NK-92 treated with Interleukin-12 subunit alpha and Interleukin-12 subunit beta, amount 100 ng/mL, for 24 hours (cell line): ENCODE measurements around the gene PBOV1.

Experiments
- DNase-seq: peaks from one replicate; lab custom pipeline; 2025; lab: John Stamatoyannopoulos, UW

PBOV1 gene

DNA sequence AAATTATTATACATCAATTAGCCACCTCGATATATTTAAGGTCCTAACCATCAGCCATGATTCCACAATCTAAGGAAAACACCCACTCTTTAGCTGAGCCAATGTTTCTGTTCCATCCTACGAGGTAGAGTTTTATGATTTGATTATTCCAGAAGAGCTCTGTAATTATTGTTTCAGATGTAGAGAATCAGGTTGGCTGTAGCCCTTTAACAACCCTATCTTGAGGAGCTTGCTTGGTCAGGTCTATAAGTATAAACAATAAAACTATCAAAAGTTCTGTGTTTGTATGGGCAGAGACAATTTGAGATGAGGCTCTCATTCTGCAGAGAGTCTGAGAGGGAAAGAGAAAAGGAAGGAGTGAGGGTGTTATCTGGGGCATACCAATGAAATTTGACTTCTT, at the start of gene PBOV1:
PBOV1 (minus strand) TSS at position 43 of the 400 bp plus-strand sequence. CDS start 96 bp downstream, outside the sequence.
- no peak for DNase-seq

DNA sequence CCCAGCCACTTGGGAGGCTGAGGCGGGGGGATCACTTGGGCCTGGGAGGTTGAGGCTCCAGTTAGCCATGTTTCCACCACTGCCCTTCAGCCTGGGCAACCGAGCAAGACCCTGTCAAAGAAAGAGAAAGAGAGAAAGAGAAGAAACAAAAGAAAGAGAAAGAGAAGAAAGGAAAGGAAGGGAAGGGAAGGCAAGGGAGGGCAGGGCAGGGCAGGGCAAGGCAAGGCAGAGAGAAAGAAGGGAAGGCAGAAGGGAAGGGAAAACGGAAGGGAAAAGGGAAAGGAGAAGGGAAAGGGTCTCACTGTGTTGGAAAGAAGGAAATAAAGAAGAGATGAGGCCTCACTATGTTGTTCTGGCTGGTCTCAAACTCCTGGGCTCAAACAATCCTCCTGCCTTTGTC, 47.8 kb upstream of the PBOV1 start:
- DNase-seq, result no peak

DNA sequence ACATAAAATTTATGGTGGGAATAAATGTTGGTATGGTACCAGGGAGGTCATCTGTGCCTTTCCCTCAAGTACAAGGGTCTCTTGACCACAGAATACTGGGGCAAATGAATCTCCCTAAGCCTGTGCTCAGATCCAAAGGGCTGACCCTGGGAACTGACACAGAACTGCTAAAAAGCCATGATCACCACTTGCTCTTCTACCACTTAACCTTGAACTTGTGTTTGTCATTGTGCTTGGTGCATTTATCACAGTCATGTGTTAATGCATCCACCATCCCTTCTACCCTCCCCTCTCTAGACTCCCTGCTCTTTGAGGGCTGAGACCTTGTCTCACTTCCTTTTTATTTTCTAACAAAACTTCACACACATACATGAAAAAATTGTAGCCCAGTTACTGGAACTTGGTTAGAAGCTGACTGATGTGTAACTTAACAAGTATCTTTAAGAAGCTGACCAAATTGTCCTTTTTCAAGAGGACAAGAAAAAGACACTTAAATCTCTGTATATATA, 46.1 kb upstream of the PBOV1 start:
- DNase-seq, result no peak

DNA sequence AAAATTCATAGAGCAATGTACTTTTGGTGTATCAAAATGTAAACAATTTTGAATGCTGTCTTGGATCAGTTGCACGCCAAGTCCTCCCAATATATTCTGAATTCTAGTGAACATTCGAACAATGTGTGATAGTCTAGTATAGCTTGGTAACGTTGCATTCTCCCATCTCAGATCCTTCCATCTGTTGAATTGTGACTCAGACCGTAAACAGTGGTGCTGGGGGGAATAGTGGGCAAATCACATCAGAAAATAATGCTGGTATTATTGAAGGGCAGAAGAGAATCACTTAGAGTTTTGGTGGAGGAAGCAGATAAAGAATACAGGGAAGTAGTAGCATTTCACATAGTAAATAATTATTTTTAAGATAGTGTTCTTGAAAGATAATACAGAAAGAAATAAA, 45.7 kb upstream of the PBOV1 start:
- DNase-seq, result no peak

DNA sequence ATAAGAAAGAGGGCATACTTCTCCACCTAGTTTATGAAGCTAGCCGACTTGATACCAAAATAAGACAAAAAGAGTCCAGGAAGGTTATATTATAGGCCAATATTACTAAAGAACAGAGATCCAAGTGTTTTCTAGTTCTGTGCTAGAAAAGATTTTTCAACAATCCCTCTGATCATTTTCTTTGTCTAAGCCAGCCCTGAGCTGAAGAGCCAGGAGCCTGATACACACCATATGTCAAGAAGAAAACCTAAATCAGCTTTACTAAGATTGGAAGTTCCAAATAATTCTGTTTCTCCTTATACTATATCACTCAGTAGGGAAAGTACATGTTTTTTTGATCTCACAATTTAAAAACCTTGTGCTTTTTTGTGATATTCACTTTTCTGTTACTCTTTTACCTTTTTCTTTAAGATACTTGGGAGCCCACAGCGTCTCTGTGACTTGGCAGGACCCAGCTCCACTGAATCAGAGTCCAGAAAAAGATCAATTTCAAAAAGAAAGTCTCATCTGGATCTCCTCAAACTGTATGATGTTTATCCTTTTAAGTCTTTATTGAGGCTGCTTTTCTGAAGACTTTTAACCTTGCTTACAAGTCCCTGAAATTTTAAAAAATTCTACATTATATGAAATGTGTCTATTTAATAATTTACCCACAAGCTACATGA, 43.0 kb upstream of the PBOV1 start:
- DNase-seq, result no peak

DNA sequence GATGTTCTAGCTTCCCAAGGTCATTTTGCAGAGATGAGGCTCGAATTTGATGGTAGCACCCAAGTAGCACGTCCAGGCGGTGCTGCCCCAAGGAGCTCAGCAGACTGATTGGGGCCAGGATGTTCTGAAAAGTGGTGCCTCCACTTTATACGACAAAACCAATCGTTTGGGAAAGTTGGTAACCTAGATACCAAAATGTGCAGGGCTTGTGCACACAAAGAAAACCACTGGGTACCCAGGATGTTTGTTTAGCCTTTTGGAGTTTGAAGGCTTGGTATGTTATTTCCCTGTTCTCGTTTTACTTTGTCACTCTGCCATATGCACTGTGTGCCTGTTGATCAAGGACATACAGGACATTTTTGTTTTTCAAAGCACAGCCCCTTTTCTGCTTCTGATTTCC, 40.7 kb upstream of the PBOV1 start:
- no peak for DNase-seq

DNA sequence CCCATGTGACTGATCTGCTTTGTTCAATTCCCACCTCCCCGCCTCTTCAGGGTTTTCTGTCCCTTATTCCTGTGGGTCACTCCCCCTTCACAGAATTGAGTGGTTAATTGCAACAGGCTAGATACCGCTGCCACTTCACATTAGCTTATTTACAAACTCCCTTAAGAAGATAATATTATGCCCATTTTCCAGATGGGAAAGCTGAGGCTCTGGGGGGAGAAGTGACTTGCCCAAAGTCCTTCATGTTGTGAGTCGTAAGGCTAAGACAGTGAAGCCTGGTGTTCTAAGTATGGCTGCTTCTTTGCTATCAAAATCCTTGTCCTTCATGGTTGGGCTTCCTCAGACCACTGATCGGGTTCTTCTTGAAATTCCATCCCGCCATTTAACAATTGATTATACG, 39.9 kb upstream of the PBOV1 start:
- no peak for DNase-seq

DNA sequence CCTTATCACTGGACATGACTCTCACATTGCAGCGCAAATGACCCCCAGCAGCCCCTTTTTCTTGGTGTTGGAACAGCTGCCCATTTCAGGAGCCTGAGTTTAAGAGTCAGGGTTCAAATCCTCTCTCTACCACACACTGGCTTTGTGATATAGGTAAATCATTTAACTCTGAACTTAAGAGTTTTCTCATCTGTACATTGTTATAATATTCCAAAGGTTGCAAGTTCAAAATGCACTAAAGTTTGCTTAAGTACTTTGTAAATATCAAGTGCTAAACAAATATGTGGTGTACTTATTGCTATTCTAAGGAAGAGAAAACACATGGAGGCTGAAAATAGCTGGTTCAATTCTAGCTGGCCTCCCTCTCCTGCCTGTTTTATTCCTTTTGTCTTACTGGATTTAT, 39.3 kb upstream of the PBOV1 start:
- no peak for DNase-seq

DNA sequence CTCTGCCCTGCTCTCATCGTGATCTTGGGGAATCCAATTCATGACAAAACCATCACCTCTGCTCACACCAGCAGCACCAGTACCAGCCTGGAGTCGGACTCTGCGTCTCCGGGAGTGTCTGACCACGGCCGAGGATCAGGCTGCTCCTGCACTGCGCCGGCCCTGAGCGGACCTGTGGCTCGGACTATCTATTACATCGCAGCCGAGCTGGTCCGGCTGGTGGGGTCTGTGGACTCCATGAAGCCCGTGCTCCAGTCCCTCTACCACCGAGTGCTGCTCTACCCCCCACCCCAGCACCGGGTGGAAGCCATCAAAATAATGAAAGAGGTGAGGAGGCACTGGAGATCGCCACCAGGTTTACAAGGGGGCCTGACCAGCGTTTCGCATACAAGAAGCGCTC, 37.2 kb upstream of the PBOV1 start:
- no peak for DNase-seq

DNA sequence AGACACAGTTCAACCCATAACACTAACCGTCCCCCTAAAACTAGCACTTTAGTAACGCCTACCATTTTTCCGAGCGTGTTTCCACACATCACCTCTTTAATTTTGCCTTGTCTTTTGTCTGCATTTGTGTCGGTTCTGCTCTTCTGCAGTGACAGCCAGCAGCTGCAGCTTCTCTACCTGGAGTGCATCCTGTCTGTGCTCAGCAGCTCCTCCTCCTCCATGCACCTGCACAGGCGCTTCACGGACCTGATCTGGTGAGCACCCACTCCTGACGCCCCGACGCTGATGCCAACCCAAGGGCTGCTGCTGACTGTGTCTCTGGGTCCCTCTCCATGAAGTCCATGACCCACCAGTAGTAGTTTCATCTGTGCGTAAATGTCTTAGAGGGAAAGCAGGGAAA, 35.4 kb upstream of the PBOV1 start:
- no peak for DNase-seq

DNA sequence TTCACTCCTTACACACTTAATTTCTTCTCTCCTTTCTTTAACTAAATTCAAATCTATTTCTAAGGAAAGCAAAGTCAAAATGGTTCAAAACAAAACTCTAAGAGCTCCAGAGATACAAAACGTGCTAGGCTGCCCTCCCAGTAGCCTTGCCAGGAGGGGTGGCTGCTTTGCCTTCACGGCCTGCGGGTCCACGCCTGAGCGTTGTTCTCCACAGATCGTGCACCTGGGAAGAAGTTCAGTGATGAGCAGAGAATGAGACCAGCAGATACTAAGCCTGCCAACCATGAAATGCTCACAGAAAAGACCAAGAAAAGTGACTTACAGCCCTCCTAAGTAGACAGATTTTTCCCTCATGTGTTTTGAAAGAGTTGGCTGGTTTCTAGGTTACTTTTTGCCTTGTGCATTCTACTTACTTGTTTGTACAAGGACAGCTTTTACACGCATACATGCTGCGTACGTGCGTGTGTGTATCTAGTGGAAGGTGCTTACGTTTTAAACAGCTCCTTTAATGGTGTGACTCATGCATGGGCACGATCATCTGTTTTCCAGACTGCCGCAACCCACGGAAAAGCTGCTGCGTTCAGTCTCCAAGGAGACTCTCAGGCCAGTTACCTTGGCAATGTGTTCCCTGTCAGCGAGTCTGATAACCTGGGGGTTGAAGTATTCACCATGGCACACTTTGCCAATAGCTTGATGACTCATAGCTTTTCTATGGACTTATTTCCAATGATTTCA, 32.4 kb upstream of the PBOV1 start:
- no peak for DNase-seq

DNA sequence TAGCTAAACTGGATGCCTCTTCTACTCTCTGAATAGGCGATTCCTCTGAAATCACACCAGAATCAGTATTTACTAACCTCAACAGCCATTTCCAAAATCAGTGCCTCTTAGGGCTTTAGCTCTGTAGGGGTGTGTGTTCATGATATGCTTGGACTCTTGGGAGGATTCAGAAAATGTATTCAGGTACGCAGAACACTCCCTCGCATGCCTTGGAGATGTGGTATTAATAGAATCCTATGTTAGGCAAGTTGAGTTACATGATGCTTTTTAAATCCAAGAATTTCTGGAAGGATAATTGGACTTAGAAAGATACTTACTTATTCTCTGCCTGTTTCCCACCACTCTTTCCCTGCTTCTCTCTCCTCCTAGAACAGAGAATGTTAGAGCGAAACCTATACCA, 31.8 kb upstream of the PBOV1 start:
- DNase-seq, result no peak

DNA sequence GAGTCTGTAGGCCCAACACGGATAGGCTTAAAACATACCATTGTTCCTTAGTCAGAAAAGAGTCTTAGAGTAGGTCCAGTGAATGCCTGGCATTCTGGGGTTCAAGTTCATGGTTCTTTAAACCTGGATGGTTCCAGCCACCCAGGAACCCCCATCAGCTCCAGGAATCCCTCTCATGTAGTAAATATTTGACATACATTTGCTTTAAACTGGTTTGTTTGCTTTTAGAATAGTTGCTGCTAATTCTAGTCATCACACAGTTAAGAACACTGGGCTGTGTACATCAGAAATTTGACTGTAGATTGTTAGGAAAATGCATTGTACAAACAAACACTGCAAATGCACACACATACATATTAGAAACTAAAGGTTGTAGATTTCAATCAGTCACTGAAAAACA, 30.6 kb upstream of the PBOV1 start:
- DNase-seq, result no peak

DNA sequence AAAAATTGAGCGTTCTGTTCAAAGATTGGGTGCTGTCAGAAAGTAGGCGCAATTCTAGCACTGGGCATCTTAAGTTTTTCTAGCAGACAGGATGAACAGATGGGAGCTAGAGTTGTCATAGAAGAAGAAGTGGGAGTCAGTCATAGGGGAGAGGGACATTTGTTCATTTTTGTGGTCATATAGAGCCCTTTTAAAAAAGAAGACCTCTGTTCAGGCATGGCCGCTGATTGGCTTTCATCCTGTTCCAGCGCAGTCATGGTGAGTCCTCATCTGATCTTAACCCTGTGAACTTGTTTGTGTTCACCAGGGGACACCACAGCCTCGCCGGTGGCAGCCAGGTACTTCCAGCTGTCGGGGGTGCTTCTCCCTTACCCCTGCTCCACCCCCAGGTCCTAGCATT, 29.7 kb upstream of the PBOV1 start:
- DNase-seq, result no peak

DNA sequence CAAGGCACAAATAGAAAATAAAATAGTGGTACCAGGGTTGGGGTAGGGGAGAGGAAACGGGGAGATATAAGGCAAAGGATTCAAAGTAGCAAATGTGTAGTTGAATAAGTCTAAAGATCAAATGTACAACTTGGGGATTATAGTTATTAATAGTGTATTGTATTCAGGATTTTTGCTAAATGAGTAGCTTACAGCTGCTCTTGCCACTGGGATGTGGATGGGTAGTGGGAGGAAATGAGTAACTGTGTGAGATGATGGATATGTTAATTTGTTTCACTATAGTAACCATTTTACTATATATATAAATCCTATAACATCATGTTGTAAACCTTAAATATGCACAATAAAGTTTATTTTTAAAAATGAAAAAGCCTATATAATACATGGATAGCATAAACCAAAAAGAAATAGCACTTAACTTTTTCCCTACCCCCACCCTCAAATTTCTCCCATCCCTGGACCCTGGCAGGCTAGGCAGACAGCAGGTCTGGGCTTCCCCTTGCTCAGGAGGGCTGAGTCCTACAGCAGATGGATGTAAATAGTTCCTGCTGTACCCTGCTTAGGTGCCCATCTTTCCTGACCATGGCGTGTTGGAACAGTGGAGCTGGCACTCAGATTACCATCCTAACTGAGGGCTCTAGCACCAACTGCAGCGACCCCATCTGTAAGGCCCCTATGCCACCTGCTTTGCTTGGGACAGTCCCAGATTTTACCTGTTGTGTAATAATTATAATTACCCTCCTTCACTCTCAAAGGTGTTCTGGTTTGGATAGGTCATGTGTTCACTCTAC, 28.6 kb upstream of the PBOV1 start:
- DNase-seq, result no peak

DNA sequence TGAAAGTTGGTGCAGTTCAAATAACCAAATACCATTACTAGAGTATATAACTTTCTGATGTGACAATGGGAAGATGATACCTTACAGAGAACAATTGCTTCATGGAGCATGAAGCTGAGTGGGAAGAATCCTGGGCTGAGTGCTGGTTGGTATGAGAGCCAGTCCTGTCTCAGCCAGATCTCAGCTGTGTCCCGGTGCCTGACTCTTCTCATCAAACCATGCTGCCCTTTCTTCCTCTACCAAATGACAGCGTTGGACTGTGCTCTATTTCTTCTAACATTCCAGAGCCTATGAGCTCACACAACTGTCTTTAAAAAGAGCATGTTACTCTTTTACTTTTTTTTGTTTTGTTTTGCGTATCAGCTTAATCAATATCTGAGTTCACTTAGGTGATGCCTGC, 27.5 kb upstream of the PBOV1 start:
- no peak for DNase-seq

DNA sequence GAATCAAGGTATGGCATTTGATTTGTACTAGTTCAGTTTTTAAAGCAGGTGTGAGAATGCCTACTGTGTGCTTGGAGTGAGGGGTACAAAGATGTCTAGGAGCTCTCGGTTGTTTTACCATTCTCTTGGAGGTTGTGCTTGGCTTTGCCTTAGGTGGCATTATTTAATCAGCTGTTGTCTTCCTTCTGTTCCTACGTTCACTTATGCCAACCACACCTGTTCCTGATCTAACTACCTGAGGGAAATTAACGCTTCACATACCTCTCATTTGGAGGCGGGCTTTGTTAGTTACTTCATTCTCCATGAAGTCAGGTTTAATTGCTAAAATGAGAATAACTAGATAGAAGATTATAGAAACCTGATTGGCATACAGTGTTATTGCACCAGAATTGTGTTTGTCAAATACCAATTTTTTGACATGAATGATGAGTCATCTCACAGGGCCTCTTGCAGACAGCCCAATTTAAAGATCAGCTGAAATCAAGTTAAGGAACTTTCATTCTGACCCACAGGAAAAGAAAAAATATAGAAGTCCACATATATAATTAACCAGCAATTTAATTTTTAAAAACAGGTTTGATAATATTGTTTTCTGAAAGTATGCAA, 24.8 kb upstream of the PBOV1 start:
- DNase-seq, result no peak

DNA sequence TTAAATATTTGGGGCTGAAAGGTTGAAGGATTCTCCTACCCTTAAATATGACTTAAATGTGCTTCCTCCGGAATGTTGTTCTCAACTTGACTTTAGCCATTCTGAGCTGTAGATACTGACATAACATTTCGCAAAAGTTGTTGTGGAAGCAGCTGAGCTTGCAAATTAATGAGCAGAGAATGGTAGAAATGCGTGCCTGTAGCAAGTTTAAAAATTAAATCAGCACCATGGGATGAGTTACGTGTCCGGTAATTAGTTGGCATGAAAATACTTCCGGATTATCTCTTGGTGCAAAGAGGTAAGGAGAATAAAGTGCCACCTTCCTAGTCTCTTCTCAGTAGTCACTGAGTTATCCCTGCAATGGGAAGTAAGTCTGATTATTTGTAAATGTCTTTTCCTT, 23.6 kb upstream of the PBOV1 start:
- DNase-seq, result no peak

DNA sequence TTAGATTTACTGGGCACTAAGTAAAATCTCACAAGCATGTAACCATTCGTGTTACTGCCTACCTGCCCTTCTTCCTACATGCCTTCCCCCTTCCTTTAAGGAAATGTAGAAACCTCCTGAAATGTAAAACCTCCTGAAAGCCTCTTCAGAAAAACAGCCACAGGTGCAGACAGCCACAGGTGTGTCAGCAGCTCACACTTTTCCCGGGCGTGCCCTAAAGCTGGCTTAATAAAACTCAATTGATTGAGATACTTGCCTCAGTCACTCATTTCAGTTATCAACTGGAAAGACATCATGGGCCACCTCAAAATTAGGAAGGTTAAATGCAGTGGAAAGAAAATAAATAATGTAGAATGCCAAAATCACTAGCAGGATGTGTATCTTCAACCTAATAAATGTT, 23.1 kb upstream of the PBOV1 start:
- no peak for DNase-seq

DNA sequence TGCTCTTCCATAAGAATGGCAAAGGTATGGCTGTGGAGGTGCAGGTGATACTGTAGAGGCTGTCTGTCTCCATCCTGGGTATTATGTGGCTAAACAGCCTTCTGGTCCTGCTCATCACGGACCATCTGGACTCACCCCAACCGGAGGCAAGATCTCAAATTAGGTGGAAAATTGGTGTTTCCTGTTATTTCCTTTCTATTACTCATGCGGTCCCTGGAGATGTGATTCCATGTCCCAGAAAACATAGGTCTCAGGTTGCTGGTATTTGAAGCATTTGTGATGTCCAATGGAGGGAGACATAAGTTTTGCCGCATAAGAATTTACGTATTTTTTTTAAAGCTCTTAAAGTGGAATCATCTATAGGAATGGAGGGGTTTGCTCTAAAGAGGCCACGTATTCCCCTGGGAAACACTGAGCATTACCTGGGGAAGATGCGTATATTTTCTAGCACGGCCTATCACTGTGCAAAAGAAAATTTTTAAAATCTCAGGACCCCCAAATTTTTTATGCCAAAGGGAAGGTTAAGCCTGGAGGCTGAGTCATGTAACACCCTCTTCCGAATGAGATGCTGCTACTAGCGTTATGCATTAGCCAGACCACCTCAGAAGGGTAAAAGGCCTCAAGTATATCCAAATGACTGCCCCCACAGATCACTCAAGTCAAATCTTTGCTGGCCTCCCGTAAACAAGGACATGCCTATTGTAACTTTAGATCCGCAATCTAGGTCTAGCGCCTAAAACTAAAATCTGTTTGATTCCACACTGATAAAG, 22.4 kb upstream of the PBOV1 start:
- DNase-seq, result no peak

DNA sequence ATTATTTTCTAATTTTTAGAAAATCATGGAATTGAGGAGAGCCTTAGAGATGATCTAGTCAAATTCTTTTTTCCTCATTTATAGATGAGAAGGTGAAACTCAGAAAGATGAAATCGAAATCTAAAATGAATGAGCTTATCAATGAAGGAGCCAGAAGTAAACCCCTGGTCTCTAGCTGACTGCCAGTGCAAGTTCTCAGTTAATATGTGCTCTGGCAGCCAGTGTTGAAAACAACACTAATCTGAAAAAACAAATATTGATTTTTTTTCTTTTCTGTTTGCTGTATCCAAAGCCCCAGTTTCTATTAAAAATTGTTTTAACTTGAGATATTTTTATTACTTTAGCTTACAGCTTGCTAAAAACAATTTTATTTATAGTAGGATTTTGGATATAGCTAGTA, 21.5 kb upstream of the PBOV1 start:
- no peak for DNase-seq

DNA sequence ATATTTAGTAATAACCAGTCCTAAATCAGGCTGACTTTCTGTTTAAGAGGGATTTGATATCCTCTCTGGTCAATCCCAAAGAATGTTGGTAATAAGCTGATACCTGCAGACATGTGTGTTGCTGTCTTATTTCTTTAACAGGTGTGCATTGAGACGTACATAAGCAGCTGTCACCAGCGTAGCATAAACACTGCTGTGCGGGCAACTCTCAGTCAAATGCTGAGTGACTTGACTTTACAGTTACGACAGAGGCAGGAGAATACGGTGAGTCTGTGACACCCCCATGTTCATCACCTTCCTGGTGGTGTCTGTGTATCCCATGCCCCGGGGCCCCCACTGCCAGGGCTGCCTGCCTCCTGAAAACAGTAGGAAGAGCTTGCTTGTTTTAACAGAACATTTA, 20.1 kb upstream of the PBOV1 start:
- no peak for DNase-seq
